ENCODE data around the gene SOAT2. TPM values are rescaled to one million over a fixed set of nuclear protein-coding genes. Genes with fewer than 3 reads are reported as not detected.
A peak's percentile ranks its signal among the peaks of the same experiment; 100 is the strongest.

The SOAT2 gene
- total RNA-seq, 6 experiments from 2014 or later = 0.62 to 3.4 (median 0.99) TPM

GRCh38 chr12:53098354-53098981, 4.8 kb upstream of the SOAT2 start:
- Histone ChIP-seq H3K36me3 (no peaks in the 10 kb centered on the region), H3K27ac (peak overlapping the region; percentile 24 to 47 (median 44)), H3K9me3 (no peaks in the 10 kb centered on the region), H3K4me1 (peaks cover 0 to 33% (median 15%) of the 10 kb centered on the region in 4 donors), H3K4me3 (peak overlapping the region in 2 of 3 donors; percentile 43 to 49), H3K27me3 (no peaks in the 10 kb centered on the region)
- intact Hi-C loops (cut with DNase I) = loop anchor here in 1 of 2 donors (5.0 kb wide), 1 partner anchor 36 kb away; no protein-coding TSS in a partner anchor
- no peak for ATAC-seq
- no peak for DNase-seq
- no peak for TF ChIP-seq CTCF (IDR thresholded peaks at IDR 0.05)
- no peak for TF ChIP-seq POLR2A (IDR thresholded peaks at IDR 0.05)
- 53% methylated on average over 13 of the region's 13 CpGs for WGBS (ENCODE audit: insufficient coverage, low coverage, low lambda C conversion rate, missing lambda C conversion rate)

- no peaks in the 10 kb centered on the region for H3K27me3 ChIP-seq
- peaks cover 0 to 38% (median 19%) of the 10 kb centered on the region in 4 donors for H3K4me1 ChIP-seq
- ATAC-seq (peak; percentile 57 to 66 (median 64)), DNase-seq (peak; percentile 84 to 87 (median 84))
- TF ChIP-seq POLR2A (IDR thresholded peaks at IDR 0.05) (no peak), CTCF (IDR thresholded peaks at IDR 0.05) (peak; percentile 84 to 99 (median 98))
- 12% methylated on average over 5 of the region's 6 CpGs for WGBS (ENCODE audit: insufficient coverage, low coverage, low lambda C conversion rate, missing lambda C conversion rate)
- H3K36me3 ChIP-seq = no peaks in the 10 kb centered on the region
- no peak overlapping the region for H3K4me3 ChIP-seq
- intact Hi-C loops (cut with DNase I) = loop anchor here in 1 of 2 donors (5.0 kb wide), 1 partner anchor 37 kb away; no protein-coding TSS in a partner anchor
- no peaks in the 10 kb centered on the region for H3K9me3 ChIP-seq
- H3K27ac ChIP-seq = peak overlapping the region in 2 of 3 donors; percentile 15 to 37
These were observed 4.0 kb upstream of the SOAT2 start for GRCh38 chr12:53099071-53099882.

GRCh38 chr12:53100466-53101151, 2.7 kb upstream of the SOAT2 start:
- Histone ChIP-seq H3K4me1 (peaks cover 0 to 46% (median 24%) of the 10 kb centered on the region in 4 donors), H3K36me3 (no peaks in the 10 kb centered on the region), H3K4me3 (no peak overlapping the region), H3K9me3 (no peaks in the 10 kb centered on the region), H3K27ac (no peak overlapping the region), H3K27me3 (no peaks in the 10 kb centered on the region)
- ATAC-seq (no peak), DNase-seq (no peak)
- WGBS (ENCODE audit: insufficient coverage, low coverage, low lambda C conversion rate, missing lambda C conversion rate) = 91% methylated on average over 5 of the region's 13 CpGs
- intact Hi-C loops (cut with DNase I) = loop anchor here in 1 of 2 donors (5.0 kb wide), 1 partner anchor 33 kb away; no protein-coding TSS in a partner anchor
- TF ChIP-seq POLR2A (IDR thresholded peaks at IDR 0.05) (no peak), CTCF (IDR thresholded peaks at IDR 0.05) (no peak)

- no peak overlapping the region for H3K27ac ChIP-seq
- DNase-seq = no peak
- TF ChIP-seq POLR2A (IDR thresholded peaks at IDR 0.05) (no peak), CTCF (IDR thresholded peaks at IDR 0.05) (no peak)
- peaks cover 0 to 49% (median 24%) of the 10 kb centered on the region in 4 donors for H3K4me1 ChIP-seq
- no peaks in the 10 kb centered on the region for H3K27me3 ChIP-seq
- no peak for ATAC-seq
- no peaks in the 10 kb centered on the region for H3K9me3 ChIP-seq
- H3K4me3 ChIP-seq = no peak overlapping the region
- WGBS (ENCODE audit: insufficient coverage, low coverage, low lambda C conversion rate, missing lambda C conversion rate) = 90% methylated on average over 7 of the region's 7 CpGs
- H3K36me3 ChIP-seq = no peaks in the 10 kb centered on the region
- intact Hi-C loops (cut with DNase I) = loop anchor here in 1 of 2 donors (5.0 kb wide), 1 partner anchor 34 kb away; no protein-coding TSS in a partner anchor
These were observed 2.0 kb upstream of the SOAT2 start for GRCh38 chr12:53101266-53101665.
